Measurements from ENCODE around the gene ATRX. TPM values are rescaled to one million over a fixed set of nuclear protein-coding genes. Genes with fewer than 3 reads are reported as not detected.

The ATRX gene
- total and polyA plus RNA-seq, 2 donors (not counting 3 experiments of a cell fraction or from before 2014, with no cell fraction given), result 23.5 to 101 TPM

GRCh38 chrX:77493677-77494553 is 292.1 kb downstream of the ATRX start:
- H3K36me3 ChIP-seq (ENCODE audit: control insufficient read depth in 2 of 2, extremely low read depth in 1 of 2, insufficient read depth in 2 of 2, low read length in 2 of 2), result no peaks in the 10 kb centered on the region
- ChIA-PET POLR2A (no interaction called here), CTCF (no interaction called here)
- no peak overlapping the region for H2AFZ ChIP-seq (ENCODE audit: low read depth, low read length)
- no peaks in the 10 kb centered on the region for H4K20me1 ChIP-seq (replicated peaks; ENCODE audit: control insufficient read depth, extremely low read depth, insufficient read depth, low read length)
- no peaks in the 10 kb centered on the region for H3K9me3 ChIP-seq (replicated peaks; ENCODE audit: control insufficient read depth, insufficient read depth, low read length)
- H3K4me3 ChIP-seq (replicated peaks in 1 of 3; ENCODE audit: insufficient read depth in 1 of 3, low read depth in 1 of 3, low read length in 3 of 3), result no peak overlapping the region
- DNase-seq (ENCODE audit: low read depth, low spot score) (no peak), FAIRE-seq (no peak)
- no peaks in the 10 kb centered on the region for H3K79me2 ChIP-seq (ENCODE audit: control insufficient read depth, insufficient read depth, low read length)
- H3K27me3 ChIP-seq (ENCODE audit: control insufficient read depth in 2 of 2, insufficient read depth in 2 of 2, low read length in 2 of 2), result no peaks in the 10 kb centered on the region
- no TSS peak for BruUV-seq (replicated peaks)
- H3K9ac ChIP-seq (replicated peaks; ENCODE audit: extremely low read depth, insufficient read depth, low read length), result no peak overlapping the region
- no peak overlapping the region for H3K4me2 ChIP-seq (ENCODE audit: insufficient read depth, low read length)
- H3K27ac ChIP-seq (ENCODE audit: insufficient read depth, low read depth, low read length), result no peak overlapping the region
- intact Hi-C loops (cut with micrococcal nuclease), result no loop called here
- TF ChIP-seq, protein P1, sequence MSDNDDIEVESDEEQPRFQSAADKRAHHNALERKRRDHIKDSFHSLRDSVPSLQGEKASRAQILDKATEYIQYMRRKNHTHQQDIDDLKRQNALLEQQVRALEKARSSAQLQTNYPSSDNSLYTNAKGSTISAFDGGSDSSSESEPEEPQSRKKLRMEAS (IDR thresholded peaks at IDR 0.05; ENCODE audit: insufficient read depth, insufficient read length), result no peak
- TF ChIP-seq FOS (IDR thresholded peaks at IDR 0.05; ENCODE audit: borderline replicate concordance, insufficient read depth, low read length) (no peak), POLR2AphosphoS5 (IDR thresholded peaks at IDR 0.05; ENCODE audit: insufficient read depth, low read depth, low read length) (no peak), POLR2A (IDR thresholded peaks at IDR 0.05; ENCODE audit: low read depth, low read length) (no peak), CTCF (IDR thresholded peaks at IDR 0.05; ENCODE audit: extremely low read depth in 1 of 2, insufficient read depth in 1 of 2, low read depth in 1 of 2, low read length in 2 of 2) (no peak), EZH2 (IDR thresholded peaks at IDR 0.05; ENCODE audit: borderline replicate concordance, low read depth, low read length, severe bottlenecking) (no peak), JUN (IDR thresholded peaks at IDR 0.05; ENCODE audit: borderline replicate concordance, insufficient read depth, insufficient read length, low read depth) (no peak), GATA2 (IDR thresholded peaks at IDR 0.05; ENCODE audit: insufficient read depth, insufficient read length, low read depth, low read length) (no peak)
- dilution Hi-C loops (cut with MboI; ENCODE audit: extremely low pct_ligation_motif_present, low sequenced_read_pairs), result no loop called here
- no peaks in the 10 kb centered on the region for H3K4me1 ChIP-seq (ENCODE audit: control insufficient read depth, extremely low read depth, insufficient read depth, low read length)
- H3K9me1 ChIP-seq (replicated peaks; ENCODE audit: control insufficient read depth, extremely low read depth, insufficient read depth, low read length), result no peaks in the 10 kb centered on the region
